Large intestine (tissue), 3 donors: ENCODE data around the gene SMARCC1. TPM values are rescaled to one million over a fixed set of nuclear protein-coding genes. Genes with fewer than 3 reads are reported as not detected.

Source experiments
- DNase-seq, 2 donors: peaks; one replicate each; pipeline versions ENCODE4 v3.0.0 to v3.0.0-alpha.2; 2013
- H3K27ac ChIP-seq: one replicate; pipeline ENCODE4 v1.5.1; 2013; ENCODE audit warnings: low read length
- H3K27me3 ChIP-seq: 2 replicates; pipeline ENCODE4 v1.6.1; 2013; ENCODE audit warnings: low read length; ENCODE audit not compliant: control insufficient read depth, insufficient read depth
- H3K36me3 ChIP-seq: 2 replicates; pipeline ENCODE4 v1.6.1; 2013; ENCODE audit warnings: low read length; ENCODE audit not compliant: control insufficient read depth, insufficient read depth
- H3K4me1 ChIP-seq: one replicate; pipeline ENCODE4 v1.6.1; 2013; ENCODE audit warnings: low read length; ENCODE audit not compliant: control insufficient read depth, insufficient read depth
- H3K4me3 ChIP-seq: one replicate; pipeline ENCODE4 v1.5.1; 2013; ENCODE audit warnings: low read length
- H3K9me3 ChIP-seq: one replicate; pipeline ENCODE4 v1.6.1; 2013; ENCODE audit warnings: mild to moderate bottlenecking, low read depth, low read length, moderate library complexity; ENCODE audit not compliant: control insufficient read depth
- WGBS: methylation state at CpG from one replicate; pipeline ENCODE4 v1.1.5; 2013; ENCODE audit warnings: low lambda C conversion rate; ENCODE audit not compliant: insufficient coverage; 5-methylcytosine and 5-hydroxymethylcytosine counted together
- polyA plus RNA-seq: library from polyadenylated mRNA; unstranded; fragments of 120-200 nt; gene quantifications from one replicate; pipeline ENCODE4 v1.2.1, GENCODE V29; 2013

The SMARCC1 gene
- polyA plus RNA-seq, 1 donor: 49.0 TPM

GRCh38 chr3:47617086-47618010, 164.3 kb downstream of the SMARCC1 start:
- no peaks in the 10 kb centered on the region for H3K4me1 ChIP-seq
- H3K9me3 ChIP-seq: no peaks in the 10 kb centered on the region
- no peak overlapping the region for H3K4me3 ChIP-seq
- peaks cover 54% of the 10 kb centered on the region for H3K36me3 ChIP-seq
- H3K27me3 ChIP-seq: no peaks in the 10 kb centered on the region
- WGBS: 100% methylated on average over 1 of the region's 5 CpGs
- no peak overlapping the region for H3K27ac ChIP-seq
- DNase-seq: no peak

- no peak overlapping the region for H3K27ac ChIP-seq
- 100% methylated on average over 2 of the region's 2 CpGs for WGBS
- DNase-seq: no peak
- H3K36me3 ChIP-seq: peaks cover 52% of the 10 kb centered on the region
- no peaks in the 10 kb centered on the region for H3K4me1 ChIP-seq
- no peaks in the 10 kb centered on the region for H3K9me3 ChIP-seq
- H3K4me3 ChIP-seq: no peak overlapping the region
- H3K27me3 ChIP-seq: no peaks in the 10 kb centered on the region
Observed at GRCh38 chr3:47614788-47615187, 166.9 kb downstream of the SMARCC1 start.

GRCh38 chr3:47613722-47614121, 168.0 kb downstream of the SMARCC1 start:
- 60% methylated on average over 1 of the region's 4 CpGs for WGBS
- peak in 1 of 2 donors; percentile 10 for DNase-seq
- no peak overlapping the region for H3K27ac ChIP-seq
- H3K4me3 ChIP-seq: no peak overlapping the region
- H3K27me3 ChIP-seq: no peaks in the 10 kb centered on the region
- peaks cover 50% of the 10 kb centered on the region for H3K36me3 ChIP-seq
- H3K9me3 ChIP-seq: no peaks in the 10 kb centered on the region
- H3K4me1 ChIP-seq: no peaks in the 10 kb centered on the region

- Histone ChIP-seq H3K27me3 (no peaks in the 10 kb centered on the region), H3K4me1 (no peaks in the 10 kb centered on the region), H3K4me3 (no peak overlapping the region), H3K9me3 (no peaks in the 10 kb centered on the region), H3K27ac (no peak overlapping the region), H3K36me3 (peaks cover 53% of the 10 kb centered on the region)
- no peak for DNase-seq
- no CpG with 5 or more reads among the region's 2 CpGs for WGBS
Observed at GRCh38 chr3:47612879-47613278, 168.8 kb downstream of the SMARCC1 start.

GRCh38 chr3:47612178-47612577, 169.5 kb downstream of the SMARCC1 start:
- no peak overlapping the region for H3K27ac ChIP-seq
- H3K36me3 ChIP-seq: peaks cover 51% of the 10 kb centered on the region
- no peaks in the 10 kb centered on the region for H3K4me1 ChIP-seq
- H3K9me3 ChIP-seq: no peaks in the 10 kb centered on the region
- peak; percentile 14 to 23 for DNase-seq
- no peaks in the 10 kb centered on the region for H3K27me3 ChIP-seq
- H3K4me3 ChIP-seq: no peak overlapping the region

- WGBS: 89% methylated on average over 1 of the region's 2 CpGs
- Histone ChIP-seq H3K27ac (no peak overlapping the region), H3K27me3 (no peaks in the 10 kb centered on the region), H3K4me1 (no peaks in the 10 kb centered on the region), H3K4me3 (no peak overlapping the region), H3K36me3 (peaks cover 52% of the 10 kb centered on the region), H3K9me3 (no peaks in the 10 kb centered on the region)
- no peak for DNase-seq
Observed at GRCh38 chr3:47611576-47611975, 170.1 kb downstream of the SMARCC1 start.

- Histone ChIP-seq H3K36me3 (peaks cover 54% of the 10 kb centered on the region), H3K27ac (no peak overlapping the region), H3K9me3 (no peaks in the 10 kb centered on the region), H3K27me3 (no peaks in the 10 kb centered on the region), H3K4me1 (no peaks in the 10 kb centered on the region), H3K4me3 (no peak overlapping the region)
- DNase-seq: no peak
- WGBS: 83% methylated on average over 1 of the region's 3 CpGs
Observed at GRCh38 chr3:47610583-47610982, 171.1 kb downstream of the SMARCC1 start.

GRCh38 chr3:47607335-47607734, 174.4 kb downstream of the SMARCC1 start:
- no peak overlapping the region for H3K27ac ChIP-seq
- peaks cover 65% of the 10 kb centered on the region for H3K36me3 ChIP-seq
- WGBS: no CpG with 5 or more reads among the region's 2 CpGs

GRCh38 chr3:47606165-47606564, 175.5 kb downstream of the SMARCC1 start:
- WGBS: no CpG with 5 or more reads among the region's 5 CpGs
- no peaks in the 10 kb centered on the region for H3K9me3 ChIP-seq
- H3K4me3 ChIP-seq: no peak overlapping the region
- H3K27ac ChIP-seq: no peak overlapping the region
- DNase-seq: no peak
- H3K4me1 ChIP-seq: no peaks in the 10 kb centered on the region
- peaks cover 73% of the 10 kb centered on the region for H3K36me3 ChIP-seq
- no peaks in the 10 kb centered on the region for H3K27me3 ChIP-seq

More at GRCh38 chr3:47607335-47607734, 174.4 kb downstream of the SMARCC1 start:
- DNase-seq: no peak
- H3K4me3 ChIP-seq: no peak overlapping the region
- H3K9me3 ChIP-seq: no peaks in the 10 kb centered on the region
- H3K27me3 ChIP-seq: no peaks in the 10 kb centered on the region
- H3K4me1 ChIP-seq: no peaks in the 10 kb centered on the region

GRCh38 chr3:47605652-47606051, 176.0 kb downstream of the SMARCC1 start:
- H3K4me3 ChIP-seq: no peak overlapping the region
- H3K4me1 ChIP-seq: no peaks in the 10 kb centered on the region
- 42% methylated on average over 2 of the region's 2 CpGs for WGBS
- no peak overlapping the region for H3K27ac ChIP-seq
- no peaks in the 10 kb centered on the region for H3K27me3 ChIP-seq
- peaks cover 73% of the 10 kb centered on the region for H3K36me3 ChIP-seq
- DNase-seq: no peak
- H3K9me3 ChIP-seq: no peaks in the 10 kb centered on the region

- Histone ChIP-seq H3K27ac (no peak overlapping the region), H3K27me3 (no peaks in the 10 kb centered on the region), H3K4me3 (no peak overlapping the region), H3K9me3 (no peaks in the 10 kb centered on the region), H3K36me3 (peaks cover 74% of the 10 kb centered on the region), H3K4me1 (no peaks in the 10 kb centered on the region)
- no CpG with 5 or more reads among the region's 2 CpGs for WGBS
- DNase-seq: no peak
Observed at GRCh38 chr3:47604145-47604544, 177.5 kb downstream of the SMARCC1 start.
